PC-3 (cell line): ENCODE data around the gene KIF17. TPM values are rescaled to one million over a fixed set of nuclear protein-coding genes. Genes with fewer than 3 reads are reported as not detected.
A peak's percentile ranks its signal among the peaks of the same experiment; 100 is the strongest.

Source experiments
- ATAC-seq: fragments of 200-7000 bp; cut with Tn5 transposase; 2 replicates; pipeline ENCODE4 v1.9.1; 2020; ENCODE audit warnings: mild to moderate bottlenecking, moderate library complexity
- BruUV-seq: library from RNA; stranded (reverse); fragments of 400-500 nt; replicated peaks from 2 replicates; lab custom pipeline; 2021; lab: Mats Ljungman, UMichigan
- CTCF ChIA-PET: fragments of 300-600 bp; sonication (Branson Sonifier 250); formaldehyde crosslinking; loops from one replicate; lab custom pipeline; 2022; ENCODE audit warnings: antibody characterized with exemption; lab: Charles Lee
- POLR2A ChIA-PET: fragments of 300-600 bp; sonication (Branson Sonifier 250); formaldehyde crosslinking; loops from one replicate; lab custom pipeline; 2022; ENCODE audit warnings: antibody characterized with exemption; ENCODE audit not compliant: unreplicated experiment; lab: Charles Lee
- DNase-seq: peaks from one replicate; pipeline ENCODE4 v3.0.0-alpha.2; 2015
- H2AFZ ChIP-seq: fragments of 300-600 bp; sonication (generic); 2 replicates; pipeline ENCODE4 v1.6.0; 2016; ENCODE audit warnings: antibody characterized with exemption, low read length
- H3F3A ChIP-seq: fragments of 300-600 bp; sonication (generic); one replicate; pipeline ENCODE4 v1.6.0; 2017; ENCODE audit warnings: antibody characterized with exemption, low read length, control low read depth, mild to moderate bottlenecking; ENCODE audit not compliant: unreplicated experiment
- H3K27ac ChIP-seq: fragments of 300-600 bp; sonication (generic); 2 replicates; pipeline ENCODE4 v1.5.1; 2016; ENCODE audit warnings: mild to moderate bottlenecking, low read length
- H3K27me3 ChIP-seq: fragments of 300-600 bp; sonication (generic); 2 replicates; pipeline ENCODE4 v1.6.1; 2016; ENCODE audit warnings: low read length, mixed read lengths
- H3K36me3 ChIP-seq: fragments of 300-600 bp; sonication (generic); 2 replicates; pipeline ENCODE4 v1.6.1; 2016; ENCODE audit warnings: low read depth, mixed run types, low read length, mixed read lengths
- H3K4me1 ChIP-seq: fragments of 300-600 bp; sonication (generic); 2 replicates; pipeline ENCODE4 v1.5.1; 2016; ENCODE audit warnings: low read length; ENCODE audit not compliant: insufficient read depth
- H3K4me2 ChIP-seq: fragments of 300-600 bp; sonication (generic); 2 replicates; pipeline ENCODE4 v1.6.0; 2016; ENCODE audit warnings: low read length
- H3K4me3 ChIP-seq: fragments of 300-600 bp; sonication (generic); 2 replicates; pipeline ENCODE4 v1.5.1; 2016; ENCODE audit warnings: mild to moderate bottlenecking, low read length, mixed read lengths
- H3K79me2 ChIP-seq: fragments of 300-600 bp; sonication (generic); 2 replicates; pipeline ENCODE4 v1.6.1; 2017; ENCODE audit warnings: low read length, mixed read lengths
- H3K9ac ChIP-seq: fragments of 300-600 bp; sonication (generic); 2 replicates; pipeline ENCODE4 v1.6.0; 2016; ENCODE audit warnings: mild to moderate bottlenecking, low read length
- H3K9me2 ChIP-seq: fragments of 300-600 bp; sonication (generic); replicated peaks from 2 replicates; pipeline ENCODE4 v1.6.1; 2016; ENCODE audit warnings: mixed run types, low read length, mixed read lengths
- H3K9me3 ChIP-seq: fragments of 300-600 bp; sonication (generic); 2 replicates; pipeline ENCODE4 v1.6.1; 2016; ENCODE audit warnings: low read length, mixed read lengths
- H4K20me1 ChIP-seq: fragments of 300-600 bp; sonication (generic); 2 replicates; pipeline ENCODE4 v1.6.1; 2016; ENCODE audit warnings: low read length, mixed read lengths
- EZH2 ChIP-seq: fragments of 300-600 bp; sonication (generic); IDR thresholded peaks from one replicate; pipeline ENCODE4 v1.6.1; 2017; ENCODE audit warnings: antibody characterized with exemption, mild to moderate bottlenecking, low read length; ENCODE audit not compliant: unreplicated experiment
- EZH2phosphoT487 ChIP-seq: fragments of 300-600 bp; sonication (generic); IDR thresholded peaks from 2 replicates; pipeline ENCODE4 v1.6.1; 2018; ENCODE audit warnings: mild to moderate bottlenecking, antibody characterized with exemption, low read length, borderline replicate concordance
- intact Hi-C: fragments of 100-400 bp; cut with micrococcal nuclease; formaldehyde crosslinking; loops from 2 replicates; pipeline ENCODE4 v1.9.0; 2023
- total RNA-seq: library from RNA; depleted of rRNA; stranded (reverse); fragments of >200 nt; gene quantifications from 2 replicates; pipeline ENCODE4 v1.2.3, GENCODE V29; 2014
- TF ChIP-seq, protein P1 (sequence below): fragments of 300-600 bp; sonication (generic); conservative IDR thresholded peaks from 2 replicates; pipeline ENCODE4 v1.5.1; 2017; ENCODE audit warnings: antibody characterized with exemption, low read depth, mild to moderate bottlenecking, low read length

The KIF17 gene
- total RNA-seq, 1 experiment from 2014 or later: 0.33 TPM

DNA sequence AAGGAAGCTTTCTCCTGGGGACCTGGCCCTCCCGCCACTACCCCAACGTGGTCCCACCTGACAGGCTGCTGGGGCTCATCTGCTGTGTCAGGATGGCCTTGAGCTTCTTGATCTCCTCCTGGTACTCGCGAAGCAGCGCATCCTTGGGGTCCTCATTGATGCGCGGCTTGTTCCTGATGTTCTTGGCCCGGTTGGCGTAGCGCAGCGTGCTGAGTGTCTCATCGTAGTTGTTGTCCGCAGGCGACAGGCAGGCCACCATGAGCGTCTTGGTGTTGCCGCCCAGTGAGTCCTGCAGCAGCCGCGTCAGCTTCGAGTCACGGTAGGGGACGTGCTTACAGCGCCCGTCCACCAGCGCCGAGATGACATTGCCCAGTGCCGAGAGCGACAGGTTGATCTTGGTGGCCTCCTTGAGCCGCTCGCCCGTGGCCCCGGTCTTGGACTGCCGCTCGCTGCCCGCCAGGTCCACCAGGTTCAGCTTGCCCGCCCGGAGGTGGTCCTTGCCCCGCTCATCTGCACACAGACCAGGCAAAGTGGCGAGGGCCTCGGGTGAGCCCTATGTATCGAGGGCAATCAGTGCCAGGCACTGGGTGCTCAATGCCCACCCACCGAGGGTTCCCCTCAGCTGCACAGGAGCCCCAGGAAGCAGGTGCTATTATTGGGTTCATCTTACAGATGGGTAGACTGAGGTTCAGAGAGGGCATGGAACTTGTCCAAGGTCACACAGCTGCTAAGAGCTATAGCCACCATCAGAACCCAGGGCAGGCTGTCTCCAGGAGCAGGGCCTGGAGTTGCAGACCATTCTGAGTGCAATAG, 13.2 kb downstream of the KIF17 start:
- Histone ChIP-seq H3K27ac (no peak overlapping the region), H3K9ac (no peak overlapping the region), H2AFZ (no peak overlapping the region), H3K4me3 (no peak overlapping the region), H3K27me3 (no peaks in the 10 kb centered on the region), H3K36me3 (no peaks in the 10 kb centered on the region), H3K79me2 (no peaks in the 10 kb centered on the region), H3F3A (no peaks in the 10 kb centered on the region), H3K4me1 (no peaks in the 10 kb centered on the region), H3K9me3 (no peaks in the 10 kb centered on the region), H3K4me2 (no peak overlapping the region), H3K9me2 (no peaks in the 10 kb centered on the region), H4K20me1 (no peaks in the 10 kb centered on the region)
- ATAC-seq: no peak
- ChIA-PET POLR2A (no interaction called here), CTCF (no interaction called here)
- no TSS peak for BruUV-seq
- no peak for TF ChIP-seq EZH2phosphoT487
- TF ChIP-seq, protein P1, sequence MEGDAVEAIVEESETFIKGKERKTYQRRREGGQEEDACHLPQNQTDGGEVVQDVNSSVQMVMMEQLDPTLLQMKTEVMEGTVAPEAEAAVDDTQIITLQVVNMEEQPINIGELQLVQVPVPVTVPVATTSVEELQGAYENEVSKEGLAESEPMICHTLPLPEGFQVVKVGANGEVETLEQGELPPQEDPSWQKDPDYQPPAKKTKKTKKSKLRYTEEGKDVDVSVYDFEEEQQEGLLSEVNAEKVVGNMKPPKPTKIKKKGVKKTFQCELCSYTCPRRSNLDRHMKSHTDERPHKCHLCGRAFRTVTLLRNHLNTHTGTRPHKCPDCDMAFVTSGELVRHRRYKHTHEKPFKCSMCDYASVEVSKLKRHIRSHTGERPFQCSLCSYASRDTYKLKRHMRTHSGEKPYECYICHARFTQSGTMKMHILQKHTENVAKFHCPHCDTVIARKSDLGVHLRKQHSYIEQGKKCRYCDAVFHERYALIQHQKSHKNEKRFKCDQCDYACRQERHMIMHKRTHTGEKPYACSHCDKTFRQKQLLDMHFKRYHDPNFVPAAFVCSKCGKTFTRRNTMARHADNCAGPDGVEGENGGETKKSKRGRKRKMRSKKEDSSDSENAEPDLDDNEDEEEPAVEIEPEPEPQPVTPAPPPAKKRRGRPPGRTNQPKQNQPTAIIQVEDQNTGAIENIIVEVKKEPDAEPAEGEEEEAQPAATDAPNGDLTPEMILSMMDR: no peak
- TF ChIP-seq EZH2: no peak
- no peak for DNase-seq
- intact Hi-C loops: no loop called here

DNA sequence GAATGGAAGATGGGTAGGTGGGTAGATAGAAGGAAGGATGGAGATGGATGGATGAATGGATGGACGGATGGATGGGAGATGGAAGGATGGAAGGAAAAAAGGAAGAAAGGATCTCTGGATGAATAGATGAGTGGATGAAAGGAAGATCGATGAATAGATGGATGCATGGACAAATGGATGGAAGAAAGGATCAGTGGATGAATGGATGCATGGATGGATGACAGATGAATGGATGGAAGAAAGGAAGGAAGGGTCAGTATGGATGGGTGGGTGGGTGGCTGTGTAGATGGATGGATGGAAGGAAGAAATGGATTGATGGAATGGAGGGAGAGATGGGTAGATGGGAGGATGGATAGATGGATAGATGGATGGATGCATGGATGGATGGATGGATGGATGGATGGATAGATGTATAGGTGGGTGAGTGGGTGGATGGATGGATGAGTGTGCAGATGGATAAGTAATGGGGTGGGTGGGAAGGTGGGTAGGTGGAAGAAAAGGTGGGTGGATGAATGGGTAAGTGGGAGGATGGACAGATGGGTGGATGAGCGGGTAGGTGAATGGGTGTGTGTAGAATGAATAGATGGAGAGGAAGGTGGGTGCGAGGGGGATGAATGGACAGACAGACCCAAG, 14.6 kb downstream of the KIF17 start:
- Histone ChIP-seq H3K36me3 (no peaks in the 10 kb centered on the region), H2AFZ (no peak overlapping the region), H3K4me3 (no peak overlapping the region), H3K9me2 (no peaks in the 10 kb centered on the region), H3K9ac (no peak overlapping the region), H3F3A (no peaks in the 10 kb centered on the region), H4K20me1 (no peaks in the 10 kb centered on the region), H3K27me3 (no peaks in the 10 kb centered on the region), H3K27ac (no peak overlapping the region), H3K4me2 (no peak overlapping the region), H3K4me1 (peaks cover 7% of the 10 kb centered on the region), H3K79me2 (no peaks in the 10 kb centered on the region), H3K9me3 (no peaks in the 10 kb centered on the region)
- ATAC-seq (no peak), DNase-seq (no peak)
- ChIA-PET CTCF (no interaction called here), POLR2A (no interaction called here)
- intact Hi-C loops: no loop called here
- no TSS peak for BruUV-seq
- TF ChIP-seq, protein P1: no peak
- no peak for TF ChIP-seq EZH2
- no peak for TF ChIP-seq EZH2phosphoT487

DNA sequence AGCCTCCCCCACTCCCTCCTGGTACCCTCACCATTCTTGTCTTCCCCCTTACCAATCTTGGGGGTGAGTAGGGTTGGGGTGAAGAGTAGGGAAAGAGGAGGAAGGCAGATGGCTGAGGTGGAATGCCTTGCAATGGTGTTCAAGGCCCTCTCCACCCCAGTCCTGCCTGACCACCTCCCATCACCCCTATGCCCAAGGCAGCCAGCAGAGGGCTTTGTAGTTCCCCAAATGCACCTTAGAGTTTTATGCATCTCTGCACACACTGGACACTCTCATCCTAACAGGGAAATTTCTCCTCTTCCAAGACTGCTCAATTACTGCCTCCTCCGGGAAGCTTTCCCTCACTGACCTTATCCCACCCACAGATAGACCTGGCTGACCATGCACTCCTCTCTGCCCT, 15.4 kb downstream of the KIF17 start:
- ATAC-seq (peak; percentile 54), DNase-seq (peak; percentile 33)
- Histone ChIP-seq H3K9me2 (no peaks in the 10 kb centered on the region), H3K9me3 (no peaks in the 10 kb centered on the region), H3K4me3 (no peak overlapping the region), H3K79me2 (no peaks in the 10 kb centered on the region), H3K4me1 (peaks cover 16% of the 10 kb centered on the region), H4K20me1 (no peaks in the 10 kb centered on the region), H3K27ac (no peak overlapping the region), H3K36me3 (no peaks in the 10 kb centered on the region), H2AFZ (no peak overlapping the region), H3K4me2 (no peak overlapping the region), H3F3A (no peaks in the 10 kb centered on the region), H3K9ac (no peak overlapping the region), H3K27me3 (no peaks in the 10 kb centered on the region)
- BruUV-seq: no TSS peak
- ChIA-PET POLR2A (no interaction called here), CTCF (no interaction called here)
- TF ChIP-seq EZH2phosphoT487 (no peak), EZH2 (no peak)
- TF ChIP-seq, protein P1: peak; percentile 46
- intact Hi-C loops: no loop called here
